LHCN-M2 (cell line): ENCODE measurements around the gene IMPA2. TPM values are rescaled to one million over a fixed set of nuclear protein-coding genes. Genes with fewer than 3 reads are reported as not detected.
A peak's percentile ranks its signal among the peaks of the same experiment; 100 is the strongest.

Experiments
- DNase-seq: peaks from one replicate; pipeline ENCODE4 v3.0.0-alpha.2; 2012; ENCODE audit warnings: low read depth
- total RNA-seq: library from RNA; depleted of rRNA; stranded (reverse); fragments of >200 nt; gene quantifications from 2 replicates; pipeline ENCODE4 v1.2.3, GENCODE V29; 2014

The IMPA2 gene
- total RNA-seq, 1 experiment from 2014 or later = 16.8 TPM

GRCh38 chr18:12008181-12008767 is 27.0 kb downstream of the IMPA2 start:
- no peak for DNase-seq

- DNase-seq = no peak
Measured at GRCh38 chr18:12008842-12009580, 27.7 kb downstream of the IMPA2 start.

GRCh38 chr18:12009581-12010140 is 28.4 kb downstream of the IMPA2 start:
- no peak for DNase-seq

- DNase-seq = no peak
Measured at GRCh38 chr18:12010187-12010802, 29.0 kb downstream of the IMPA2 start.

- DNase-seq = no peak
Measured at GRCh38 chr18:12011199-12011956, 30.1 kb downstream of the IMPA2 start.

GRCh38 chr18:12011957-12012549 is 30.7 kb downstream of the IMPA2 start:
- DNase-seq = no peak

- DNase-seq = no peak
Measured at GRCh38 chr18:12012697-12013096, 31.4 kb downstream of the IMPA2 start.

- no peak for DNase-seq
Measured at GRCh38 chr18:12013186-12013916, 32.0 kb downstream of the IMPA2 start.

GRCh38 chr18:12014086-12014485 is 32.8 kb downstream of the IMPA2 start:
- no peak for DNase-seq

GRCh38 chr18:12014521-12015415 is 33.5 kb downstream of the IMPA2 start:
- no peak for DNase-seq

GRCh38 chr18:12015416-12016062 is 34.2 kb downstream of the IMPA2 start:
- peak; percentile 87 for DNase-seq

GRCh38 chr18:12017081-12017480 is 35.8 kb downstream of the IMPA2 start:
- no peak for DNase-seq

- DNase-seq = no peak
Measured at GRCh38 chr18:12018861-12019260, 37.6 kb downstream of the IMPA2 start.

GRCh38 chr18:12021077-12021476 is 39.8 kb downstream of the IMPA2 start:
- DNase-seq = no peak

- DNase-seq = no peak
Measured at GRCh38 chr18:12021596-12021995, 40.3 kb downstream of the IMPA2 start.

GRCh38 chr18:12023375-12023774 is 42.1 kb downstream of the IMPA2 start:
- no peak for DNase-seq

- DNase-seq = no peak
Measured at GRCh38 chr18:12026562-12026961, 45.3 kb downstream of the IMPA2 start.

GRCh38 chr18:12027046-12027445 is 45.7 kb downstream of the IMPA2 start:
- DNase-seq = no peak

- DNase-seq = no peak
Measured at GRCh38 chr18:12027480-12027879, 46.2 kb downstream of the IMPA2 start.
